GM18507 (cell line): ENCODE data around the gene ITFG1.
"Not testable (repeated sequence)": the region's sequence is repeated elsewhere in the genome, so short reads cannot be mapped to it uniquely, and the experiment has no call there.

Source experiments
- DNase-seq: peaks from one replicate; pipeline ENCODE4 v3.0.0; 2011; ENCODE audit warnings: low read depth; ENCODE audit not compliant: insufficient read length; ENCODE audit errors: extremely low spot score
- FAIRE-seq: peaks from 2 replicates; lab custom pipeline; 2011; peaks lifted over from hg19 to GRCh38; lab: Jason Lieb, UNC

The ITFG1 gene

GRCh38 chr16:47198180-47198575, 262.7 kb downstream of the ITFG1 start:
- DNase-seq (no peak), FAIRE-seq (no peak)

GRCh38 chr16:47197536-47198179, 263.2 kb downstream of the ITFG1 start:
- no peak for FAIRE-seq
- DNase-seq: no peak

GRCh38 chr16:47196457-47196856, 264.4 kb downstream of the ITFG1 start:
- FAIRE-seq (no peak), DNase-seq (no peak)

GRCh38 chr16:47182318-47182717, 278.5 kb downstream of the ITFG1 start:
- no peak for FAIRE-seq
- no peak for DNase-seq

GRCh38 chr16:47181066-47181465, 279.8 kb downstream of the ITFG1 start:
- FAIRE-seq, DNase-seq: not testable (repeated sequence)

- FAIRE-seq (no peak), DNase-seq (no peak)
These were observed 280.8 kb downstream of the ITFG1 start for GRCh38 chr16:47180073-47180472.

- DNase-seq: no peak
- FAIRE-seq: no peak
These were observed 285.7 kb downstream of the ITFG1 start for GRCh38 chr16:47175152-47175551.

- DNase-seq (no peak), FAIRE-seq (no peak)
These were observed 298.0 kb downstream of the ITFG1 start for GRCh38 chr16:47162670-47163420.

GRCh38 chr16:47161464-47161863, 299.4 kb downstream of the ITFG1 start:
- DNase-seq: no peak
- no peak for FAIRE-seq

- FAIRE-seq (no peak), DNase-seq (no peak)
These were observed 300.4 kb downstream of the ITFG1 start for GRCh38 chr16:47160422-47160821.

- no peak for FAIRE-seq
- DNase-seq: no peak
These were observed 301.9 kb downstream of the ITFG1 start for GRCh38 chr16:47158992-47159391.

- FAIRE-seq (no peak), DNase-seq (no peak)
These were observed 304.1 kb downstream of the ITFG1 start for GRCh38 chr16:47156680-47157215.

- FAIRE-seq: not testable (repeated sequence)
These were observed 308.4 kb downstream of the ITFG1 start for GRCh38 chr16:47152501-47152900.

GRCh38 chr16:47150067-47150466, 310.8 kb downstream of the ITFG1 start:
- FAIRE-seq (peak; percentile 12), DNase-seq (no peak)

More at GRCh38 chr16:47152501-47152900, 308.4 kb downstream of the ITFG1 start:
- DNase-seq: not testable (repeated sequence)

GRCh38 chr16:47144559-47144877, 316.3 kb downstream of the ITFG1 start:
- FAIRE-seq (no peak), DNase-seq (no peak)

GRCh38 chr16:47143677-47144558, 316.9 kb downstream of the ITFG1 start, which contains the start of gene NETO2:
Gene NETO2, minus strand, starts transcription at chr16:47143945. Its CDS starts 333 bp downstream, at chr16:47143612.
- peak; percentile 69 for FAIRE-seq
- peak; percentile 56 for DNase-seq

GRCh38 chr16:47142821-47143676, 317.8 kb downstream of the ITFG1 start:
- peak; percentile 70 for DNase-seq
- FAIRE-seq: peak; percentile 53

GRCh38 chr16:47142486-47142820, 318.4 kb downstream of the ITFG1 start:
- DNase-seq: no peak
- peak; percentile 21 for FAIRE-seq
